GM12878 (cell line): ENCODE measurements around the gene SCD5. TPM values are rescaled to one million over a fixed set of nuclear protein-coding genes. Genes with fewer than 3 reads are reported as not detected.

Source experiments
- ATAC-seq: fragments of 200-7000 bp; cut with Tn5 transposase; 3 replicates; pipeline ENCODE4 v1.9.1; 2020; ENCODE audit warnings: mild to moderate bottlenecking, moderate library complexity
- Bru-seq: library from RNA; stranded (reverse); fragments of 400-500 nt; gene quantifications from one replicate; lab custom pipeline; 2021; lab: Mats Ljungman, UMichigan
- BruChase-seq, 2 experiments: library from RNA; stranded (reverse); fragments of 400-500 nt; gene quantifications; one replicate each; lab custom pipeline; 2021; lab: Mats Ljungman, UMichigan
- BruUV-seq: library from RNA; stranded (reverse); fragments of 400-500 nt; replicated peaks from 2 replicates; lab custom pipeline; 2021; lab: Mats Ljungman, UMichigan
- CTCF ChIA-PET: fragments of 300-600 bp; sonication (Branson Sonifier 250); formaldehyde crosslinking; extraction: SDS; loops from one replicate; lab custom pipeline; 2021; ENCODE audit warnings: inconsistent platforms; lab: Yijun Ruan, JAX
- POLR2A ChIA-PET: fragments of 350-600 bp; formaldehyde crosslinking; extraction: SDS; loops from one replicate; lab custom pipeline; 2021; ENCODE audit warnings: inconsistent platforms; lab: Charles Lee
- RAD21 ChIA-PET: fragments of 300-600 bp; sonication (Branson Sonifier 250); formaldehyde crosslinking; loops from one replicate; lab custom pipeline; 2023; ENCODE audit warnings: antibody characterized with exemption; ENCODE audit not compliant: unreplicated experiment; lab: Charles Lee
- SMC1A ChIA-PET: fragments of 300-600 bp; sonication (Branson Sonifier 250); formaldehyde crosslinking; loops from one replicate; lab custom pipeline; 2023; ENCODE audit not compliant: unreplicated experiment, uncharacterized antibody; lab: Charles Lee
- DNase-seq: peaks from one replicate; pipeline ENCODE4 v3.0.0-alpha.2; 2011; ENCODE audit warnings: low read depth, low spot score
- FAIRE-seq: peaks from 3 replicates; lab custom pipeline; 2011; peaks lifted over from hg19 to GRCh38; lab: Jason Lieb, UNC
- H2AFZ ChIP-seq: 2 replicates; pipeline ENCODE4 v1.6.0; 2011; ENCODE audit warnings: low read depth, low read length, control low read depth; ENCODE audit not compliant: control insufficient read depth
- H3K27ac ChIP-seq: 2 replicates; pipeline ENCODE4 v1.5.1; 2011; ENCODE audit warnings: control low read depth; ENCODE audit not compliant: control insufficient read depth, insufficient read depth
- H3K27me3 ChIP-seq, 2 experiments: replicated peaks in 1 of 2; 2 replicates each; pipeline versions ENCODE4 v1.6.0 to v1.6.1; 2011; ENCODE audit warnings: low read length in 1 of 2; ENCODE audit not compliant: control insufficient read depth in 2 of 2, insufficient read depth in 2 of 2
- H3K36me3 ChIP-seq, 2 experiments: 2 replicates each; pipeline ENCODE4 v1.5.1; 2011; ENCODE audit warnings: low read length in 1 of 2; ENCODE audit not compliant: control insufficient read depth in 2 of 2, insufficient read depth in 2 of 2
- H3K4me1 ChIP-seq: 2 replicates; pipeline ENCODE4 v1.6.1; 2011; ENCODE audit warnings: mild to moderate bottlenecking, low read length, moderate library complexity, mixed read lengths; ENCODE audit not compliant: control insufficient read depth, insufficient read depth
- H3K4me2 ChIP-seq: 2 replicates; pipeline ENCODE4 v1.6.0; 2011; ENCODE audit warnings: control low read depth; ENCODE audit not compliant: control insufficient read depth, insufficient read depth
- H3K4me3 ChIP-seq: fragments of 200-600 bp; sonication (generic); 2 replicates; pipeline ENCODE4 v1.5.1; 2016
- H3K79me2 ChIP-seq: 2 replicates; pipeline ENCODE4 v1.6.0; 2011; ENCODE audit warnings: low read length; ENCODE audit not compliant: control insufficient read depth, insufficient read depth
- H3K9ac ChIP-seq: 2 replicates; pipeline ENCODE4 v1.8.0; 2011; ENCODE audit warnings: low read length, control low read depth, mixed read lengths; ENCODE audit not compliant: control insufficient read depth, insufficient read depth
- H3K9me3 ChIP-seq: replicated peaks from 3 replicates; pipeline ENCODE4 v1.5.1; 2011; ENCODE audit warnings: mild to moderate bottlenecking, low read length; ENCODE audit not compliant: control insufficient read depth, insufficient read depth
- H4K20me1 ChIP-seq: 2 replicates; pipeline ENCODE4 v1.6.0; 2011; ENCODE audit not compliant: control insufficient read depth, insufficient read depth
- BHLHE40 ChIP-seq, 2 experiments: fragments of 450-650 bp in 1 of 2; IDR thresholded peaks; 2 replicates each; pipeline ENCODE4 v1.6.1; 2011 to 2017; ENCODE audit warnings: low read depth in 2 of 2, borderline replicate concordance in 1 of 2, improper control_type of control experiment in 1 of 2, low read length in 1 of 2, mild to moderate bottlenecking in 1 of 2
- BRCA1 ChIP-seq: IDR thresholded peaks from 2 replicates; pipeline ENCODE4 v1.6.1; 2011; ENCODE audit warnings: low read depth, low read length, improper control_type of control experiment
- FOXK2 ChIP-seq: fragments of 450-650 bp; IDR thresholded peaks from 2 replicates; pipeline ENCODE4 v1.6.1; 2017; ENCODE audit warnings: mild to moderate bottlenecking, moderate library complexity
- GATAD2B ChIP-seq: fragments of 450-650 bp; conservative IDR thresholded peaks from 2 replicates; pipeline ENCODE4 v1.6.1; 2017; ENCODE audit warnings: low read depth, mild to moderate bottlenecking, moderate library complexity
- HCFC1 ChIP-seq: fragments of 150-350 bp; IDR thresholded peaks from 2 replicates; pipeline ENCODE4 v1.6.1; 2014; ENCODE audit warnings: low read length
- MXI1 ChIP-seq: fragments of 150-350 bp; IDR thresholded peaks from 2 replicates; pipeline ENCODE4 v1.6.1; 2011; ENCODE audit warnings: low read depth, mild to moderate bottlenecking, inconsistent platforms, low read length, improper control_type of control experiment
- POLR2AphosphoS5 ChIP-seq: IDR thresholded peaks from 2 replicates; pipeline ENCODE4 v1.6.1; 2011; ENCODE audit warnings: mild to moderate bottlenecking, low read length, inconsistent platforms
- RCOR1 ChIP-seq: conservative IDR thresholded peaks from 2 replicates; pipeline ENCODE4 v1.6.1; 2012; ENCODE audit warnings: low read depth, low read length, improper control_type of control experiment
- SUZ12 ChIP-seq: fragments of 200-600 bp; sonication (generic); IDR thresholded peaks from one replicate; pipeline ENCODE4 v1.6.1; 2018; ENCODE audit warnings: antibody characterized with exemption, mild to moderate bottlenecking; ENCODE audit not compliant: unreplicated experiment
- TAF1 ChIP-seq: IDR thresholded peaks from 2 replicates; pipeline ENCODE4 v1.6.1; 2011; ENCODE audit warnings: mild to moderate bottlenecking, low read depth, low read length, borderline replicate concordance
- WGBS: methylation state at CpG from one replicate; pipeline ENCODE4 v1.1.6; 2016; ENCODE audit warnings: low lambda C conversion rate; ENCODE audit not compliant: insufficient replicate concordance, insufficient coverage; ENCODE audit errors: missing lambda C conversion rate; 5-methylcytosine and 5-hydroxymethylcytosine counted together
- in situ Hi-C: fragments of 300-500 bp; cut with MboI; formaldehyde crosslinking; loops from 9 replicates; pipeline ENCODE4 v1.14.3; 2018; ENCODE audit warnings: mixed read lengths
- intact Hi-C: fragments of 100-400 bp; cut with micrococcal nuclease; formaldehyde crosslinking; loops from one replicate; pipeline ENCODE4 v1.14.2; 2022; ENCODE audit not compliant: unreplicated experiment
- long read RNA-seq, 2 experiments: library from polyadenylated mRNA; unstranded; transcript quantifications; one replicate each; pipeline ENCODE4 v2.0.0, GENCODE V29; 2019 to 2020
- polyA minus RNA-seq, 3 experiments: library from RNA; depleted of rRNA, polyadenylated mRNA; stranded (reverse); fragments of >200 nt; gene quantifications; 2 replicates each; pipeline ENCODE4 v1.2.3, GENCODE V29; 2011
- polyA plus RNA-seq, 11 experiments: library from polyadenylated mRNA; depleted of rRNA in 4 of 11; unstranded in 6 of 11; stranded (reverse) in 5 of 11; fragments of >200 nt; fragmentation: Nextera tagmentation in 4 of 11; fragmentation: Illumina TruSeq in 1 of 11; extraction: Ambion mirVana in 4 of 11; extraction: Trizol in 1 of 11; gene quantifications; 1 replicate in 1 of 11; 2 replicates in 10 of 11; pipeline versions ENCODE4 v1.2.1 to v1.2.3, GENCODE V29; 2011 to 2016; ENCODE audit warnings: inconsistent platforms in 2 of 11, missing spikeins in 2 of 11, low read depth in 1 of 11
- total RNA-seq, 4 experiments: library from RNA; depleted of rRNA in 3 of 4; stranded (reverse); fragments of >200 nt in 3 of 4; fragmentation: Illumina TruSeq in 1 of 4; extraction: Trizol in 1 of 4; gene quantifications; 2 replicates each; pipeline versions ENCODE4 v1.2.1 to v1.2.3, GENCODE V29; 2013 to 2021
- TF ChIP-seq, protein P1 (sequence below): IDR thresholded peaks from 2 replicates; pipeline ENCODE4 v1.6.1; 2011; ENCODE audit warnings: low read depth, mild to moderate bottlenecking, low read length, moderate library complexity, borderline replicate concordance; ENCODE audit errors: extremely low read depth
- TF ChIP-seq, protein P2 (sequence below): IDR thresholded peaks from 2 replicates; pipeline ENCODE4 v1.6.1; 2011; ENCODE audit warnings: borderline replicate concordance, low read depth, mild to moderate bottlenecking, moderate library complexity, low read length; ENCODE audit not compliant: insufficient read depth, poor library complexity, severe bottlenecking
- TF ChIP-seq, protein P3 (sequence below): fragments of 450-650 bp; IDR thresholded peaks from 2 replicates; pipeline ENCODE4 v1.6.1; 2017; ENCODE audit warnings: antibody characterized with exemption, mild to moderate bottlenecking, moderate library complexity

The SCD5 gene
- total RNA-seq (2013; cell fraction: nucleolus; rRNA removed), result 6.5 and 7.1 TPM in 2 replicates
- total RNA-seq (2014; rRNA removed) (6.3 and 7.9 TPM in 2 replicates), total RNA-seq (2014; rRNA removed; fragmentation: Illumina TruSeq; extraction: Trizol) (4.0 and 4.5 TPM in 2 replicates), total RNA-seq (2021) (5.7 and 6.2 TPM in 2 replicates), polyA plus RNA-seq (2011; rRNA removed) (14.6 and 15.0 TPM in 2 replicates), polyA plus RNA-seq (2014; fragmentation: Illumina TruSeq; extraction: Trizol) (4.8 and 5.9 TPM in 2 replicates), polyA plus RNA-seq (2014; fragmentation: Nextera tagmentation; extraction: Ambion mirVana) (1 to 10 TPM; 2.4 to 3.5 TPM), polyA plus RNA-seq (2014; rRNA removed) (4.0 and 4.5 TPM in 2 replicates), polyA plus RNA-seq (2016; fragmentation: Nextera tagmentation; extraction: Ambion mirVana) (1 to 10 TPM; 2.6 to 3.0 TPM), polyA minus RNA-seq (2011; rRNA and poly(A)+ RNA removed) (15.6 and 17.9 TPM in 2 replicates), Bru-seq, nascent RNA (percentile 42 among the genes with signal in this experiment), BruChase-seq, experiment 1, labeled RNA remaining after a 6-hour chase (percentile 41 among the genes with signal in this experiment), BruChase-seq, experiment 2, labeled RNA remaining after a 2-hour chase (percentile 38 among the genes with signal in this experiment)
- 1.9 TPM for polyA plus RNA-seq (2011; ENCODE audit: low read depth)
- polyA plus RNA-seq (2011; cell fraction: cytosol; rRNA removed), result 17.8 and 19.1 TPM in 2 replicates
- polyA plus RNA-seq (2011; cell fraction: nucleus; rRNA removed), result 3.8 and 6.8 TPM in 2 replicates
- polyA plus RNA-seq (2012), result 3.6 and 3.8 TPM in 2 replicates
- 8.2 and 10.0 TPM in 2 replicates for polyA minus RNA-seq (2011; cell fraction: cytosol; rRNA and poly(A)+ RNA removed)
- 4.8 and 10.9 TPM in 2 replicates for polyA minus RNA-seq (2011; cell fraction: nucleus; rRNA and poly(A)+ RNA removed)
- long read RNA-seq, experiment 1, partial matches to known transcripts, result 0 of 6 reads
- long read RNA-seq, experiment 1, other reads (novel, unspliced or antisense), result 2 of 6 reads
- long read RNA-seq, experiment 2, partial matches to known transcripts, result 0 of 4 reads
- long read RNA-seq, experiment 2, other reads (novel, unspliced or antisense), result 1 of 4 reads

DNA sequence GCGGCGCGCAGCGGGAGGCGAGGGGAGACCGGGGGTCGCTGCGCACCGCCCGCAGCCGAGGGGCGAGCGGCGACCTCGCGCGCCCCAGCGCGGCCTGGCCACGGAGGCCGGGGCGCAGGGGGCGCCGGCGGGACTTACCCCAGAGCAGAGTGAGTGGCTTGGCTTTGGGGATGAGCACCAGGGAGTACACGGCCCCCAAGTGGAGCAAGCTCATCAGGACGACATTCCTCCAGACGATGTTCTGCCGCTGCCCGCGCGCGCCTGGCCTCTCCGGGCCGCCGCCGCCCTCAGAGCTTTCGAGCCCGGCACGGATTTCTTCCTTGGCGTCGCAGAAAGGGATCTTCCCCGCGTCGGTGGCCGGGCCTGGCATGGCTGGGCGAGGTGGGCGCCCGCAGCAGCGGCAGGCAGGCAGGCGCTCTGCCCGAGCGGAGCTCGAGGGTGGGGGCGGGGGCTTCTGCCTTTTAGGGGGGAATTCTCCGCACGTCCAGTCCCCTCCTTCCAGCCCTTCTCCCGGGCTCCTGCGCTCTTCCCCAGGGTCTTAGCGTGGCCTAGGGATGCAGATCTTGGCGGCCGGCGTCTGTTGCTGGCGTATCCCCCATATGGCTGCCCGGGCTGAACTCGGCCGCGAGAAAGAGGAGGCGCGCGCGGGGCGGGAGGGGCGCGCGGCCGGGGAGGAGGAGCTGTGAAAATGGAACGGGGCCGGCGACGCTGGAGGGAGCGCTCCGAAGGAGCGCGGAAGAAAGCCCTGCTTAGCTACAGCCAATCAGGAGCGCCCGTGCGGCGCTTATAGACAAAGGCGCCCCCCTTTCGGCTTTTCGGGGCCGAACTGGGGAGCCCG lies at the start of gene SCD5:
Gene SCD5, minus strand, starts transcription at position 629 of the 838 bp plus-strand sequence. Its CDS starts 259 bp downstream, at position 370.
- 7% methylated on average over 75 of the region's 94 CpGs for WGBS
- H3K4me1 ChIP-seq, result peaks cover 9% of the 10 kb centered on the region
- TF ChIP-seq TAF1 (peak; percentile 27; the same call in 1 of the 2 replicates), RCOR1 (peak; percentile 43; the same call in 1 of the 2 replicates), POLR2AphosphoS5 (no peak), BRCA1 (no peak), GATAD2B (no peak), HCFC1 (no peak), BHLHE40 (IDR thresholded peaks at IDR 0.05; ENCODE audit: borderline replicate concordance in 1 of 2, low read depth in 2 of 2, low read length in 1 of 2) (peak in 1 of 2 experiments; percentile 54; a peak in 1 of 4 replicates), FOXK2 (no peak), SUZ12 (no peak), MXI1 (peak; percentile 54; the same call in 1 of the 2 replicates)
- TF ChIP-seq, protein P1, sequence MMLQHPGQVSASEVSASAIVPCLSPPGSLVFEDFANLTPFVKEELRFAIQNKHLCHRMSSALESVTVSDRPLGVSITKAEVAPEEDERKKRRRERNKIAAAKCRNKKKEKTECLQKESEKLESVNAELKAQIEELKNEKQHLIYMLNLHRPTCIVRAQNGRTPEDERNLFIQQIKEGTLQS, result no peak
- TF ChIP-seq, protein P2, sequence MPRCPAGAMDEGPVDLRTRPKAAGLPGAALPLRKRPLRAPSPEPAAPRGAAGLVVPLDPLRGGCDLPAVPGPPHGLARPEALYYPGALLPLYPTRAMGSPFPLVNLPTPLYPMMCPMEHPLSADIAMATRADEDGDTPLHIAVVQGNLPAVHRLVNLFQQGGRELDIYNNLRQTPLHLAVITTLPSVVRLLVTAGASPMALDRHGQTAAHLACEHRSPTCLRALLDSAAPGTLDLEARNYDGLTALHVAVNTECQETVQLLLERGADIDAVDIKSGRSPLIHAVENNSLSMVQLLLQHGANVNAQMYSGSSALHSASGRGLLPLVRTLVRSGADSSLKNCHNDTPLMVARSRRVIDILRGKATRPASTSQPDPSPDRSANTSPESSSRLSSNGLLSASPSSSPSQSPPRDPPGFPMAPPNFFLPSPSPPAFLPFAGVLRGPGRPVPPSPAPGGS, result no peak
- TF ChIP-seq, protein P3, sequence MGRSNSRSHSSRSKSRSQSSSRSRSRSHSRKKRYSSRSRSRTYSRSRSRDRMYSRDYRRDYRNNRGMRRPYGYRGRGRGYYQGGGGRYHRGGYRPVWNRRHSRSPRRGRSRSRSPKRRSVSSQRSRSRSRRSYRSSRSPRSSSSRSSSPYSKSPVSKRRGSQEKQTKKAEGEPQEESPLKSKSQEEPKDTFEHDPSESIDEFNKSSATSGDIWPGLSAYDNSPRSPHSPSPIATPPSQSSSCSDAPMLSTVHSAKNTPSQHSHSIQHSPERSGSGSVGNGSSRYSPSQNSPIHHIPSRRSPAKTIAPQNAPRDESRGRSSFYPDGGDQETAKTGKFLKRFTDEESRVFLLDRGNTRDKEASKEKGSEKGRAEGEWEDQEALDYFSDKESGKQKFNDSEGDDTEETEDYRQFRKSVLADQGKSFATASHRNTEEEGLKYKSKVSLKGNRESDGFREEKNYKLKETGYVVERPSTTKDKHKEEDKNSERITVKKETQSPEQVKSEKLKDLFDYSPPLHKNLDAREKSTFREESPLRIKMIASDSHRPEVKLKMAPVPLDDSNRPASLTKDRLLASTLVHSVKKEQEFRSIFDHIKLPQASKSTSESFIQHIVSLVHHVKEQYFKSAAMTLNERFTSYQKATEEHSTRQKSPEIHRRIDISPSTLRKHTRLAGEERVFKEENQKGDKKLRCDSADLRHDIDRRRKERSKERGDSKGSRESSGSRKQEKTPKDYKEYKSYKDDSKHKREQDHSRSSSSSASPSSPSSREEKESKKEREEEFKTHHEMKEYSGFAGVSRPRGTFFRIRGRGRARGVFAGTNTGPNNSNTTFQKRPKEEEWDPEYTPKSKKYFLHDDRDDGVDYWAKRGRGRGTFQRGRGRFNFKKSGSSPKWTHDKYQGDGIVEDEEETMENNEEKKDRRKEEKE, result no peak

More for the DNA sequence above, at the start of gene SCD5:
- no peaks in the 10 kb centered on the region for H3K36me3 ChIP-seq
- FAIRE-seq (no peak), DNase-seq (no peak), ATAC-seq (peak; percentile 96)
- no peaks in the 10 kb centered on the region for H4K20me1 ChIP-seq
- peak within 1 kb of the TSS; percentile 98 for H3K4me2 ChIP-seq
- H2AFZ ChIP-seq, result peak within 1 kb of the TSS; percentile 77
- ChIA-PET CTCF (interaction anchor here (0.6 to 1.7 kb wide), 8 partner anchors 17 to 505 kb away, joined by 3 to 6 read pairs (median 3); no protein-coding TSS in a partner anchor), POLR2A (interaction anchor here (0.6 to 1.0 kb wide), 2 partner anchors 22 to 79 kb away, joined by 4 read pairs; no protein-coding TSS in a partner anchor), RAD21 (interaction anchor here (0.7 to 2.3 kb wide), 5 partner anchors 13 to 1091 kb away, joined by 3 to 7 read pairs (median 3); no protein-coding TSS in a partner anchor), SMC1A (interaction anchor here (0.7 to 2.7 kb wide), 3 partner anchors 13 to 213 kb away, joined by 3 to 13 read pairs (median 3); no protein-coding TSS in a partner anchor)
- in situ Hi-C loops (no loop called here), intact Hi-C loops (no loop called here)
- no peaks in the 10 kb centered on the region for H3K27me3 ChIP-seq
- peak within 1 kb of the TSS; percentile 84 for H3K4me3 ChIP-seq
- no peaks in the 10 kb centered on the region for H3K9me3 ChIP-seq
- H3K27ac ChIP-seq, result no peak within 1 kb of the TSS; the same call in 1 of the 2 replicates
- H3K79me2 ChIP-seq, result no peaks in the 10 kb centered on the region
- no TSS peak for BruUV-seq
- peak within 1 kb of the TSS; percentile 61 for H3K9ac ChIP-seq
